Left lobe of liver (tissue), 2 donors: Measurements from ENCODE around the gene ANXA8L1. TPM values are rescaled to one million over a fixed set of nuclear protein-coding genes. Genes with fewer than 3 reads are reported as not detected.
"Not testable (repeated sequence)": the region's sequence is repeated elsewhere in the genome, so short reads cannot be mapped to it uniquely, and the experiment has no call there.

Source experiments
- ATAC-seq: fragments of 200-7000 bp; cut with Tn5 transposase; one replicate; pipeline ENCODE4 v1.9.1; 2020; ENCODE audit warnings: mild to moderate bottlenecking, moderate library complexity
- DNase-seq: peaks from one replicate; pipeline ENCODE4 v3.0.0-alpha.2; 2020; ENCODE audit warnings: low spot score
- total RNA-seq: library from RNA; stranded (reverse); gene quantifications from one replicate; pipeline ENCODE4 v1.2.1, GENCODE V29; 2021
- donor health status: DM: no; HTN: no; CAD: no; lungs with moderate emphysema.
- donor health status: DM: no; HTN: yes; CAD: no.

ANXA8L1 gene
- total RNA-seq, 1 donor from 2014 or later = 0.86 TPM

GRCh38 chr10:46396441-46397279, 21.1 kb downstream of the ANXA8L1 start:
- DNase-seq = not testable (repeated sequence)
- peak; percentile 31 for ATAC-seq

- ATAC-seq = peak; percentile 28
- not testable (repeated sequence) for DNase-seq
Measured at GRCh38 chr10:46397767-46398166, 22.2 kb downstream of the ANXA8L1 start.

- ATAC-seq = peak; percentile 92
- DNase-seq = not testable (repeated sequence)
Measured at GRCh38 chr10:46398212-46398886, 22.8 kb downstream of the ANXA8L1 start.

GRCh38 chr10:46409556-46409955, 34.0 kb downstream of the ANXA8L1 start:
- not testable (repeated sequence) for DNase-seq, ATAC-seq

GRCh38 chr10:46411123-46411522, 35.5 kb downstream of the ANXA8L1 start:
- not testable (repeated sequence) for DNase-seq, ATAC-seq

GRCh38 chr10:46412665-46413064, 37.1 kb downstream of the ANXA8L1 start:
- peak; percentile 55 for ATAC-seq
- DNase-seq = not testable (repeated sequence)

GRCh38 chr10:46415291-46415690, 39.7 kb downstream of the ANXA8L1 start:
- not testable (repeated sequence) for ATAC-seq, DNase-seq

GRCh38 chr10:46418283-46418682, 42.7 kb downstream of the ANXA8L1 start:
- not testable (repeated sequence) for ATAC-seq, DNase-seq

GRCh38 chr10:46419570-46420379, 44.2 kb downstream of the ANXA8L1 start:
- ATAC-seq = peak; percentile 72
- not testable (repeated sequence) for DNase-seq

- ATAC-seq, DNase-seq: not testable (repeated sequence)
Measured at GRCh38 chr10:46423550-46423949, 48.0 kb downstream of the ANXA8L1 start.

- ATAC-seq, DNase-seq: not testable (repeated sequence)
Measured at GRCh38 chr10:46440942-46441341, 65.4 kb downstream of the ANXA8L1 start.

Other genes with a start within 250 kb of the ANXA8L1 start
- not detected for gene ANTXRL, start 88.8 kb upstream of the ANXA8L1 start, total RNA-seq
- gene NPY4R, start 90.2 kb downstream of the ANXA8L1 start, total RNA-seq = not detected
- 1.1 TPM for gene GPRIN2, start 180.9 kb downstream of the ANXA8L1 start, total RNA-seq
- 0.65 TPM for gene SYT15, start 203.4 kb downstream of the ANXA8L1 start, total RNA-seq